H1 (cell line): ENCODE measurements around the gene ARHGAP22. TPM values are rescaled to one million over a fixed set of nuclear protein-coding genes. Genes with fewer than 3 reads are reported as not detected.

Experiments
- CTCF ChIA-PET: fragments of 300-600 bp; sonication (Branson Sonifier 250); formaldehyde crosslinking; loops from one replicate; lab custom pipeline; 2021; ENCODE audit not compliant: partially characterized antibody; lab: Charles Lee
- POLR2A ChIA-PET: fragments of 300-600 bp; sonication (Branson Sonifier 250); formaldehyde crosslinking; loops from one replicate; lab custom pipeline; 2021; ENCODE audit warnings: inconsistent platforms; ENCODE audit not compliant: partially characterized antibody; lab: Charles Lee
- DNase-seq, 2 experiments: peaks; one replicate each; pipeline versions ENCODE4 v3.0.0 to v3.0.0-alpha.2; 2010 to 2022; ENCODE audit warnings: low spot score in 2 of 2, low read depth in 1 of 2, mixed read lengths in 1 of 2
- FAIRE-seq: peaks from 2 replicates; lab custom pipeline; 2011; peaks lifted over from hg19 to GRCh38; lab: Jason Lieb, UNC
- H2AFZ ChIP-seq: 2 replicates; pipeline ENCODE4 v1.8.1; 2012; ENCODE audit warnings: low read length, inconsistent platforms
- H2AK5ac ChIP-seq: 2 replicates; pipeline ENCODE4 v1.6.1; 2013; ENCODE audit warnings: low read depth, low read length
- H2BK120ac ChIP-seq: replicated peaks from 2 replicates; pipeline ENCODE3; 2013; ENCODE audit warnings: low read depth, low read length, inconsistent platforms
- H2BK12ac ChIP-seq: 2 replicates; pipeline ENCODE4 v1.6.1; 2013; ENCODE audit warnings: low read depth, low read length
- H2BK15ac ChIP-seq: 2 replicates; pipeline ENCODE4 v1.6.1; 2013; ENCODE audit warnings: low read length
- H2BK20ac ChIP-seq: 2 replicates; pipeline ENCODE4 v1.6.1; 2013; ENCODE audit warnings: low read length
- H2BK5ac ChIP-seq: 2 replicates; pipeline ENCODE4 v1.6.1; 2013; ENCODE audit warnings: low read depth, low read length
- H3K14ac ChIP-seq: 2 replicates; pipeline ENCODE4 v1.6.1; 2013; ENCODE audit warnings: inconsistent platforms; ENCODE audit not compliant: insufficient read length
- H3K18ac ChIP-seq: 2 replicates; pipeline ENCODE4 v1.6.1; 2013; ENCODE audit warnings: low read length; ENCODE audit errors: extremely low read depth
- H3K23ac ChIP-seq: 2 replicates; pipeline ENCODE4 v1.6.1; 2013; ENCODE audit warnings: inconsistent platforms; ENCODE audit not compliant: insufficient read length
- H3K23me2 ChIP-seq: 2 replicates; pipeline ENCODE4 v1.6.1; 2013; ENCODE audit warnings: low read depth, low read length
- H3K27ac ChIP-seq: 2 replicates; pipeline ENCODE4 v1.6.1; 2011; ENCODE audit warnings: low read depth, low read length, inconsistent platforms
- H3K27me3 ChIP-seq, 4 experiments: replicated peaks in 1 of 4; 1 replicate in 1 of 4; 2 replicates in 3 of 4; pipeline versions ENCODE4 v1.6.1 to v1.8.1; 2011 to 2013; ENCODE audit warnings: low read length in 3 of 4, mild to moderate bottlenecking in 3 of 4, inconsistent platforms in 2 of 4, mixed read lengths in 2 of 4, moderate library complexity in 1 of 4; ENCODE audit not compliant: control insufficient read depth in 3 of 4, insufficient read depth in 3 of 4; ENCODE audit errors: extremely low read depth in 1 of 4
- H3K36me3 ChIP-seq, 4 experiments: 2 replicates each; pipeline versions ENCODE4 v1.6.1 to v1.8.1; 2011 to 2013; ENCODE audit warnings: mild to moderate bottlenecking in 4 of 4, low read length in 3 of 4, moderate library complexity in 2 of 4, control low read depth in 1 of 4, inconsistent platforms in 1 of 4; ENCODE audit not compliant: insufficient read depth in 4 of 4, control insufficient read depth in 2 of 4
- H3K4ac ChIP-seq: replicated peaks from 2 replicates; pipeline ENCODE3; 2013; ENCODE audit warnings: low read length, low read depth, mixed read lengths, inconsistent platforms; ENCODE audit not compliant: insufficient read length
- H3K4me1 ChIP-seq, 4 experiments: replicated peaks in 1 of 4; 1 replicate in 1 of 4; 2 replicates in 3 of 4; pipeline versions ENCODE4 v1.6.1 to v1.8.1; 2011 to 2013; ENCODE audit warnings: low read length in 3 of 4, inconsistent platforms in 2 of 4, mixed read lengths in 1 of 4; ENCODE audit not compliant: insufficient read depth in 4 of 4, control insufficient read depth in 3 of 4
- H3K4me2 ChIP-seq, 2 experiments: 2 replicates each; pipeline versions ENCODE4 v1.6.1 to v1.8.1; 2011 to 2013; ENCODE audit warnings: low read depth in 2 of 2, low read length in 2 of 2, control low read depth in 1 of 2, inconsistent platforms in 1 of 2, mild to moderate bottlenecking in 1 of 2; ENCODE audit not compliant: insufficient read depth in 1 of 2
- H3K4me3 ChIP-seq, 4 experiments: fragments of 200-600, 300-600 bp in 1 of 4; sonication (generic), shearing (Covaris generic), sonication (Bioruptor Twin) in 1 of 4; 2 replicates each; pipeline versions ENCODE4 v1.5.1 to v1.8.1; 2011 to 2016; ENCODE audit warnings: low read length in 4 of 4, low read depth in 3 of 4, control low read depth in 2 of 4, inconsistent platforms in 2 of 4, mild to moderate bottlenecking in 2 of 4, mixed read lengths in 1 of 4, moderate library complexity in 1 of 4; ENCODE audit not compliant: insufficient read depth in 2 of 4; ENCODE audit errors: extremely low read depth in 1 of 4
- H3K56ac ChIP-seq: replicated peaks from 2 replicates; pipeline ENCODE3; 2013; ENCODE audit warnings: low read depth, mild to moderate bottlenecking, mixed read lengths, low read length, inconsistent platforms; ENCODE audit not compliant: insufficient read length
- H3K79me1 ChIP-seq: 2 replicates; pipeline ENCODE4 v1.6.1; 2013; ENCODE audit warnings: low read depth, low read length, control low read depth
- H3K79me2 ChIP-seq, 2 experiments: 2 replicates each; pipeline versions ENCODE4 v1.6.1 to v1.8.1; 2012 to 2013; ENCODE audit warnings: low read length in 2 of 2, mild to moderate bottlenecking in 2 of 2, inconsistent platforms in 1 of 2; ENCODE audit not compliant: insufficient read depth in 2 of 2, control insufficient read depth in 1 of 2
- H3K9ac ChIP-seq, 4 experiments: replicated peaks in 1 of 4; 1 replicate in 1 of 4; 2 replicates in 3 of 4; pipeline versions ENCODE4 v1.6.1 to v1.8.1; 2011 to 2013; ENCODE audit warnings: low read depth in 3 of 4, low read length in 3 of 4, control low read depth in 2 of 4, mild to moderate bottlenecking in 2 of 4, moderate library complexity in 2 of 4, inconsistent platforms in 1 of 4; ENCODE audit errors: extremely low read depth in 1 of 4
- H3K9me3 ChIP-seq, 2 experiments: 2 replicates each; pipeline versions ENCODE4 v1.6.1 to v1.8.1; 2012 to 2013; ENCODE audit warnings: mild to moderate bottlenecking in 2 of 2, moderate library complexity in 2 of 2, control low read depth in 1 of 2, inconsistent platforms in 1 of 2, low read depth in 1 of 2, low read length in 1 of 2, mixed read lengths in 1 of 2; ENCODE audit not compliant: insufficient read depth in 2 of 2
- H4K20me1 ChIP-seq, 2 experiments: replicated peaks in 1 of 2; 2 replicates each; pipeline versions ENCODE3 to v1.8.1; 2011 to 2013; ENCODE audit warnings: inconsistent platforms in 2 of 2, low read length in 2 of 2, mild to moderate bottlenecking in 1 of 2; ENCODE audit not compliant: insufficient read depth in 2 of 2, control insufficient read depth in 1 of 2
- H4K5ac ChIP-seq: 2 replicates; pipeline ENCODE4 v1.6.1; 2013; ENCODE audit warnings: low read length, low read depth, mixed read lengths, inconsistent platforms; ENCODE audit not compliant: insufficient read length
- H4K8ac ChIP-seq: 2 replicates; pipeline ENCODE4 v1.8.0; 2013; ENCODE audit warnings: mild to moderate bottlenecking, moderate library complexity, low read length, inconsistent platforms; ENCODE audit not compliant: insufficient read depth; ENCODE audit errors: extremely low read depth
- H4K91ac ChIP-seq: replicated peaks from 2 replicates; pipeline ENCODE3; 2013; ENCODE audit warnings: low read length, mixed read lengths, inconsistent platforms; ENCODE audit not compliant: insufficient read length
- CHD1 ChIP-seq: IDR thresholded peaks from 2 replicates; pipeline ENCODE4 v1.6.1; 2012; ENCODE audit warnings: low read depth, low read length, improper control_type of control experiment
- CREB1 ChIP-seq: IDR thresholded peaks from 2 replicates; pipeline ENCODE4 v1.6.1; 2012; ENCODE audit warnings: inconsistent platforms
- GABPA ChIP-seq: IDR thresholded peaks from 2 replicates; pipeline ENCODE4 v1.6.1; 2011; ENCODE audit warnings: mild to moderate bottlenecking, low read length, moderate library complexity, borderline replicate concordance; ENCODE audit not compliant: insufficient read depth
- JUN ChIP-seq: IDR thresholded peaks from 2 replicates; pipeline ENCODE4 v1.6.1; 2011; ENCODE audit warnings: low read depth, mild to moderate bottlenecking, improper control_type of control experiment, low read length
- MAFK ChIP-seq: IDR thresholded peaks from 2 replicates; pipeline ENCODE4 v1.6.1; 2012; ENCODE audit warnings: low read depth, mild to moderate bottlenecking, improper control_type of control experiment, low read length
- NANOG ChIP-seq: IDR thresholded peaks from 2 replicates; pipeline ENCODE4 v1.6.1; 2011; ENCODE audit warnings: low read length, low read depth, mild to moderate bottlenecking, inconsistent platforms; ENCODE audit not compliant: insufficient read depth, poor library complexity, severe bottlenecking
- NRF1 ChIP-seq: IDR thresholded peaks from 2 replicates; pipeline ENCODE4 v1.6.1; 2011; ENCODE audit warnings: mild to moderate bottlenecking, low read depth, low read length, improper control_type of control experiment
- POLR2AphosphoS5 ChIP-seq: IDR thresholded peaks from 2 replicates; pipeline ENCODE4 v1.6.1; 2011; ENCODE audit warnings: low read depth, low read length
- RXRA ChIP-seq: IDR thresholded peaks from 2 replicates; pipeline ENCODE4 v1.6.1; 2011; ENCODE audit warnings: low read depth, mild to moderate bottlenecking, low read length, moderate library complexity; ENCODE audit not compliant: insufficient read depth
- SP2 ChIP-seq: IDR thresholded peaks from 2 replicates; pipeline ENCODE4 v1.6.1; 2012; ENCODE audit warnings: mild to moderate bottlenecking, low read length, inconsistent platforms
- TAF1 ChIP-seq: IDR thresholded peaks from 2 replicates; pipeline ENCODE4 v1.6.1; 2011; ENCODE audit warnings: mild to moderate bottlenecking, low read depth, low read length
- TBP ChIP-seq: IDR thresholded peaks from 2 replicates; pipeline ENCODE4 v1.6.1; 2011; ENCODE audit warnings: low read depth, low read length, improper control_type of control experiment
- TEAD4 ChIP-seq: IDR thresholded peaks from 2 replicates; pipeline ENCODE4 v1.6.1; 2012; ENCODE audit warnings: low read depth, low read length, inconsistent platforms, mixed read lengths
- WGBS, 2 experiments: shearing (Covaris generic) in 1 of 2; methylation state at CpG; one replicate each; pipeline versions ENCODE4 v1.1.6 to v1.1.7; 2013 to 2015; ENCODE audit warnings: low lambda C conversion rate in 2 of 2, mixed read lengths in 2 of 2, inconsistent platforms in 1 of 2, low coverage in 1 of 2, missing lambda C conversion rate in 1 of 2; ENCODE audit not compliant: insufficient replicate concordance in 2 of 2, insufficient coverage in 1 of 2, insufficient read length in 1 of 2; ENCODE audit errors: extremely low coverage in 1 of 2, missing lambda C conversion rate in 1 of 2; 5-methylcytosine and 5-hydroxymethylcytosine counted together
- polyA plus RNA-seq, 7 experiments: library from polyadenylated mRNA; depleted of rRNA in 3 of 7; stranded (reverse) in 5 of 7; unstranded in 2 of 7; fragments of >200 nt in 5 of 7; fragments of 200-250 nt in 2 of 7; gene quantifications; 1 replicate in 5 of 7; 2 replicates in 1 of 7; 4 replicates in 1 of 7; pipeline versions ENCODE4 v1.2.1 to v1.2.3, GENCODE V29; 2011 to 2013; ENCODE audit warnings: missing spikeins in 2 of 7, mixed read lengths in 2 of 7
- total RNA-seq: library from RNA; stranded (reverse); fragmentation: NEBNext Ultra II Directional; extraction: Animal tissue kit (Norgen Biotek cat#: 25700); gene quantifications from 2 replicates; pipeline ENCODE4 v1.2.1, GENCODE V29; 2021

The ARHGAP22 gene
- total and polyA plus RNA-seq, 2 of the 8 experiments (the other 6 are each of a cell fraction or from before 2014, with no cell fraction given), result 3.6 to 11.2 TPM

DNA sequence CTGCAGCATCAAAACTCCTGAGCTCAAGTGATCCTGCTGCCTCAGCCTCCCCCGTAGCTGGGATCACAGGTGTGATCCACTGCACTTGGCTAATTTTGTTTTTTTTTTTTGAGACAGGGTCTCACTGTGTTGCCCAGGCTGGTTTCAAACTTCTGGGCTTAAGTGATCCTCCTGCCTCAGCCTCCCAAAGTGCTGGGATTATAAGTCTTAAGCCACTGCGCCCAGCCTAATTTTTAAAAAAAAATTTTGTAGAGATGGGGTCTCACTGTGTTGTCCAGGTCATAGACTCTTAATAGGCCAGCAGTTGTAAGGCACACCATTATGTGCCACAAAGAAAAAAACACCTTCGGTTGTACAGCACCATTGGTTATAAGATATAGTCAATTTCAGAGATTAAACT, 176.0 kb downstream of the ARHGAP22 start:
- H3K79me2 ChIP-seq, result no peaks in the 10 kb centered on the region
- H3K4ac ChIP-seq, result no peak overlapping the region
- no peaks in the 10 kb centered on the region for H3K23me2 ChIP-seq
- no peak overlapping the region for H3K18ac ChIP-seq
- FAIRE-seq, result no peak
- no peak overlapping the region for H2BK12ac ChIP-seq
- H2AK5ac ChIP-seq, result no peak overlapping the region
- no peak overlapping the region for H3K14ac ChIP-seq
- no peak overlapping the region for H3K56ac ChIP-seq
- WGBS, 2 experiments, result 94% methylated on average over 3 of the region's 3 CpGs; no CpG with 5 or more reads in 1 of the 2 experiments
- no peaks in the 10 kb centered on the region for H3K79me1 ChIP-seq
- no peaks in the 10 kb centered on the region for H4K20me1 ChIP-seq
- no peak overlapping the region for H4K91ac ChIP-seq
- H3K4me3 ChIP-seq, result no peak overlapping the region
- H3K9me3 ChIP-seq, result no peaks in the 10 kb centered on the region
- H3K36me3 ChIP-seq, result peaks cover 0 to 13% (median 0%) of the 10 kb centered on the region in 4 experiments; a peak in 3 of 8 replicates
- H2BK20ac ChIP-seq, result no peak overlapping the region
- H3K27me3 ChIP-seq, result no peaks in the 10 kb centered on the region
- H4K8ac ChIP-seq, result no peak overlapping the region
- no peak overlapping the region for H3K9ac ChIP-seq
- DNase-seq, result no peak
- no peak overlapping the region for H3K4me2 ChIP-seq
- ChIA-PET POLR2A (no interaction called here), CTCF (no interaction called here)
- H2AFZ ChIP-seq, result no peak overlapping the region
- TF ChIP-seq MAFK (no peak), SP2 (no peak), POLR2AphosphoS5 (no peak), GABPA (no peak), NANOG (no peak), RXRA (no peak), CHD1 (no peak), TBP (no peak), JUN (no peak), TAF1 (no peak), NRF1 (no peak), TEAD4 (no peak), CREB1 (no peak)
- H3K27ac ChIP-seq, result no peak overlapping the region
- no peak overlapping the region for H3K23ac ChIP-seq
- H2BK15ac ChIP-seq, result no peak overlapping the region
- H2BK120ac ChIP-seq, result no peak overlapping the region
- H3K4me1 ChIP-seq, result no peaks in the 10 kb centered on the region
- no peak overlapping the region for H4K5ac ChIP-seq
- H2BK5ac ChIP-seq, result no peak overlapping the region
